ENCODE results near the gene CMTM5.

The CMTM5 gene

GRCh38 chr14:23358042-23358441 is 18.8 kb upstream of the CMTM5 start:
- no peak for DNase-seq (ENCODE audit: low read depth in 2 of 2)

GRCh38 chr14:23358553-23359166 is 18.2 kb upstream of the CMTM5 start:
- no peak for DNase-seq (ENCODE audit: low read depth in 2 of 2)

GRCh38 chr14:23359167-23359626 is 17.6 kb upstream of the CMTM5 start:
- no peak for DNase-seq (ENCODE audit: low read depth in 2 of 2)

- no peak for DNase-seq (ENCODE audit: low read depth in 2 of 2)
Observed at GRCh38 chr14:23359722-23360447, 17.0 kb upstream of the CMTM5 start.

- DNase-seq (ENCODE audit: low read depth in 2 of 2) = no peak
Observed at GRCh38 chr14:23360496-23360895, 16.4 kb upstream of the CMTM5 start.

GRCh38 chr14:23361320-23361719 is 15.5 kb upstream of the CMTM5 start:
- DNase-seq (ENCODE audit: low read depth in 2 of 2) = no peak

GRCh38 chr14:23361763-23362162 is 15.1 kb upstream of the CMTM5 start:
- no peak for DNase-seq (ENCODE audit: low read depth in 2 of 2)

- no peak for DNase-seq (ENCODE audit: low read depth in 2 of 2)
Observed at GRCh38 chr14:23362200-23362599, 14.6 kb upstream of the CMTM5 start.

GRCh38 chr14:23364164-23365035 is 12.4 kb upstream of the CMTM5 start:
- DNase-seq (ENCODE audit: low read depth in 2 of 2) = no peak

GRCh38 chr14:23365036-23365731 is 11.7 kb upstream of the CMTM5 start, which contains the start of gene EFS:
EFS (minus strand) TSS chr14:23365172; CDS start chr14:23365025, 147 bp downstream.
- no peak for DNase-seq (ENCODE audit: low read depth in 2 of 2)

GRCh38 chr14:23365732-23366425 is 11.0 kb upstream of the CMTM5 start:
- no peak for DNase-seq (ENCODE audit: low read depth in 2 of 2)

GRCh38 chr14:23366426-23366921 is 10.4 kb upstream of the CMTM5 start:
- no peak for DNase-seq (ENCODE audit: low read depth in 2 of 2)

GRCh38 chr14:23370221-23370620 is 6.6 kb upstream of the CMTM5 start:
- DNase-seq (ENCODE audit: low read depth in 2 of 2) = no peak

- no peak for DNase-seq (ENCODE audit: low read depth in 2 of 2)
Observed at GRCh38 chr14:23371865-23372264, 5.0 kb upstream of the CMTM5 start.

GRCh38 chr14:23372509-23372908 is 4.3 kb upstream of the CMTM5 start, which contains the start of gene IL25:
IL25 (plus strand) TSS chr14:23372809.
- DNase-seq (ENCODE audit: low read depth in 2 of 2) = no peak

GRCh38 chr14:23373041-23373440 is 3.8 kb upstream of the CMTM5 start:
- no peak for DNase-seq (ENCODE audit: low read depth in 2 of 2)

GRCh38 chr14:23375527-23376251 is 1.2 kb upstream of the CMTM5 start:
- no peak for DNase-seq (ENCODE audit: low read depth in 2 of 2)

- no peak for DNase-seq (ENCODE audit: low read depth in 2 of 2)
Observed at GRCh38 chr14:23377198-23377550, 328 bp downstream of the CMTM5 start.

- DNase-seq (ENCODE audit: low read depth in 2 of 2) = no peak
Observed at GRCh38 chr14:23377573-23378563, 1.0 kb downstream of the CMTM5 start.
